ENCODE results near the gene GALNT18. TPM values are rescaled to one million over a fixed set of nuclear protein-coding genes. Genes with fewer than 3 reads are reported as not detected.
A peak's percentile ranks its signal among the peaks of the same experiment; 100 is the strongest.

Gene GALNT18
- total RNA-seq, 2 donors from 2014 or later, result 28.2 to 57.8 TPM

DNA sequence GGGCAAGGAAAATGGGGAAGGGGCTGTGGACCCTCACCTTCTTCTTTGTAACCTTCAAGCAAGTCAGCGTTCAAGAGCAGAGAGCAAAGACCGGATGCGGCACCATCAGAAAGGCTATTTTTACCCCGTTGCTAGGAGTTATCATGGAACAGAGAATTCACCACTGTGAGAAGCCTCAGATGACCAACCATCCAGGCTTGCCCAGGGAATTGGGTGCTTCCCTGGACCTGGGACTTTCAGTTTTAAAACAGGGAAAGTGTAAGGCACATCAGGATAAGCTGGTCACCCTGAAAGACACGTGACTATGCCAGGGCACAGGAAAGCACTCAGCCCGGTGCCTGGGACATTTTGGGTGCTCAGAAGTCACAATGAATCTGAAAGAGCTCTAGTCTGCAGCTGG lies 10.4 kb downstream of the GALNT18 start:
- Histone ChIP-seq H3K4me1 (ENCODE audit: control insufficient read depth in 1 of 2, low read depth in 2 of 2) (peaks cover 0 to 79% of the 10 kb centered on the region in 2 donors), H3K36me3 (no peaks in the 10 kb centered on the region), H3K27ac (peak overlapping the region; percentile 59 to 68), H3K27me3 (replicated peaks; ENCODE audit: insufficient read depth) (no peaks in the 10 kb centered on the region), H3K9me3 (no peaks in the 10 kb centered on the region), H3K4me3 (peak overlapping the region; percentile 20)
- TF ChIP-seq CTCF (IDR thresholded peaks at IDR 0.05), result no peak
- peak; percentile 75 for ATAC-seq (ENCODE audit: insufficient number of reproducible peaks, low FRiP score, low read depth)
- no peak for DNase-seq (ENCODE audit: low spot score)

DNA sequence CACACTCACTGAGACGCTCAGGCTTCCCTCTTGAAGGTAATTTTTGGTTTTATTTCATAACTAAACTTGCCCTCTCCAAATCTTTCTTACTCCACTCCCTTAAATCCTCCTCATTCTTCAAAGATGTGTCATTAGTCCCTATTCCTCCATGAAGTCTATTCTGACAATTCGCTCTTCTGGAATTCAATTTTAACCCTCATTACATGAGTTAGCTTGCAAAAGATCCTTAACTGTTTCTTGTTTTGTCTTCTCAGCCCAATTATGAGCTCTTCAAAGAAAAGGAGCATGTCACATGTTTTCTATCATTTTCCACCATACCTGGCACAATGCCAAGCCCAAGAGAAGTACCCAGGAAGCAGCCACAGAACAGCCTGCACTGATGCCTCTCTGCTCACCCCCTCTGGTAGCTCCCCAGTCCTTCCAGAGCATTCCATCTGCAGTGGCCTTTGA lies 13.0 kb downstream of the GALNT18 start:
- DNase-seq (ENCODE audit: low spot score), result no peak
- H3K4me1 ChIP-seq (ENCODE audit: control insufficient read depth in 1 of 2, low read depth in 2 of 2), result peaks cover 0 to 68% of the 10 kb centered on the region in 2 donors
- no peaks in the 10 kb centered on the region for H3K27me3 ChIP-seq (replicated peaks; ENCODE audit: insufficient read depth)
- ATAC-seq (ENCODE audit: insufficient number of reproducible peaks, low FRiP score, low read depth), result no peak
- no peak overlapping the region for H3K4me3 ChIP-seq
- H3K9me3 ChIP-seq, result no peaks in the 10 kb centered on the region
- H3K27ac ChIP-seq, result peak overlapping the region; percentile 20 to 68
- no peak for TF ChIP-seq CTCF (IDR thresholded peaks at IDR 0.05)
- H3K36me3 ChIP-seq, result no peaks in the 10 kb centered on the region

GRCh38 chr11:11607772-11608171 lies 14.0 kb downstream of the GALNT18 start:
- DNase-seq (ENCODE audit: low spot score) (no peak), ATAC-seq (ENCODE audit: insufficient number of reproducible peaks, low FRiP score, low read depth) (no peak)
- Histone ChIP-seq H3K9me3 (no peaks in the 10 kb centered on the region), H3K4me3 (no peak overlapping the region), H3K27me3 (replicated peaks; ENCODE audit: insufficient read depth) (no peaks in the 10 kb centered on the region), H3K27ac (peak overlapping the region in 1 of 2 donors; percentile 68), H3K4me1 (ENCODE audit: control insufficient read depth in 1 of 2, low read depth in 2 of 2) (peaks cover 0 to 66% of the 10 kb centered on the region in 2 donors), H3K36me3 (no peaks in the 10 kb centered on the region)
- TF ChIP-seq CTCF (IDR thresholded peaks at IDR 0.05), result no peak

DNA sequence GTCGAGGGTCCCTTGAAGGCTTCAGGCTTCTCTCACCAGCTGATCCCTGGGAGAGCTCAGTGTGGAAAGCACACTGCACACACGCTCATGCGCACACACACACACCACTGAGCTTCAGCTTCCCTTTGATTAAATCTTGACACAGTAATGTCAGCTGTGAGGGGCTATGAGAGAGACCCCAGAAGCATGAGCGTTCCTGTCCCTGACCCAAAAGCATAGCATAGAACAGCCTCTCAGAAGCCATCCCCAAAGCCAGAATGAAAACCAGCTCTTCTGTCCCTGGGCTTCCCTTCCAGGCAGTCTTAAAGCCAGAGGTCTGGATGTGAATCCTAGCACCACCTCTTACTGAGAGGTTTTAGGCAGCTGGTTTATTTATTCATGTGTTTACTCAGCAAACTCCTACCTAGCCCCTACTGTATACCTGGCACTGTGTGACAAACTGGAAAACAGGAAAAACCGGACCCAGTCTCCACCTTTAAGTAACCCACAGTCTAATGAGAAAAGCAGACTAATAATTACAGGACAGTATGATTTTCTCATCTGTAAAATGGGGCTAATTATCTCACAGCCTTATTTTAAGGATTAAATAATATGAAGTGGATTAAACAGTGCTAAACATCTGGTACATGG lies 15.9 kb downstream of the GALNT18 start:
- ATAC-seq (ENCODE audit: insufficient number of reproducible peaks, low FRiP score, low read depth), result no peak
- Histone ChIP-seq H3K27me3 (replicated peaks; ENCODE audit: insufficient read depth) (no peaks in the 10 kb centered on the region), H3K27ac (no peak overlapping the region), H3K36me3 (no peaks in the 10 kb centered on the region), H3K9me3 (no peaks in the 10 kb centered on the region), H3K4me3 (no peak overlapping the region), H3K4me1 (ENCODE audit: control insufficient read depth in 1 of 2, low read depth in 2 of 2) (peaks cover 0 to 51% of the 10 kb centered on the region in 2 donors)
- no peak for DNase-seq (ENCODE audit: low spot score)
- TF ChIP-seq CTCF (IDR thresholded peaks at IDR 0.05), result no peak

DNA sequence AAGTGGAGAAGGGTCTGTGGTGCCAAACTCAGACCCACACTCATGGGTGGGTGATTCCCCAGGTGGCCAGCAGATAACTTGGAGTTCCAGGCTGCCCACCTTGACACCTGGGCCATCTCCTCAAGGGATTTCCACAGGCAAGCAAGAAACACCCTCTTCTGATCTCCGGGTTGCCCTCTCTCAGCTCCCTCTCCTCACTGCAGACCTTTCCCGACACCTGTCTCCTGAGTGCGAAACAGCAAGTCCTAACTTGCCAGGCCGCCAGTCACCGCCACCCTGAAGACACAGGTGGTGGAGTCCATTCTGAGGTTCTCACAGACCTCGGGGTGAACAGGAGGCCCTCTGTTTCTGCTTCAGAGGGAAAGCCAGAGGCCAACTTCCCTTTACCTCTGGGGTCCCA lies 16.6 kb downstream of the GALNT18 start:
- Histone ChIP-seq H3K27me3 (replicated peaks; ENCODE audit: insufficient read depth) (no peaks in the 10 kb centered on the region), H3K27ac (peak overlapping the region; percentile 15 to 46), H3K4me1 (ENCODE audit: control insufficient read depth in 1 of 2, low read depth in 2 of 2) (peaks cover 0 to 44% of the 10 kb centered on the region in 2 donors), H3K4me3 (peak overlapping the region; percentile 53), H3K9me3 (no peaks in the 10 kb centered on the region), H3K36me3 (no peaks in the 10 kb centered on the region)
- no peak for TF ChIP-seq CTCF (IDR thresholded peaks at IDR 0.05)
- ATAC-seq (ENCODE audit: insufficient number of reproducible peaks, low FRiP score, low read depth), result no peak
- DNase-seq (ENCODE audit: low spot score), result no peak
